GM18517 (cell line): ENCODE results near the gene PLET1.
"Not testable (repeated sequence)": the region's sequence is repeated elsewhere in the genome, so short reads cannot be mapped to it uniquely, and the experiment has no call there.

Experiments used
- ATAC-seq: cut with Tn5 transposase; IDR thresholded peaks from one replicate; pipeline ENCODE4 v1.9.1; 2021; ENCODE audit warnings: mild to moderate bottlenecking, moderate library complexity; ENCODE audit not compliant: unreplicated experiment

Gene PLET1

GRCh38 chr11:112216561-112217105, 44.0 kb downstream of the PLET1 start:
- no peak for ATAC-seq

GRCh38 chr11:112215621-112216020, 45.0 kb downstream of the PLET1 start:
- ATAC-seq: no peak

GRCh38 chr11:112213753-112214152, 46.9 kb downstream of the PLET1 start:
- no peak for ATAC-seq

GRCh38 chr11:112212710-112213109, 48.0 kb downstream of the PLET1 start:
- no peak for ATAC-seq

- ATAC-seq: no peak
These were observed 48.4 kb downstream of the PLET1 start for GRCh38 chr11:112212290-112212689.

GRCh38 chr11:112211536-112211935, 49.1 kb downstream of the PLET1 start:
- ATAC-seq: no peak

- ATAC-seq: no peak
These were observed 49.8 kb downstream of the PLET1 start for GRCh38 chr11:112210890-112211289.

- ATAC-seq: no peak
These were observed 54.6 kb downstream of the PLET1 start for GRCh38 chr11:112206071-112206470.

- ATAC-seq: no peak
These were observed 60.4 kb downstream of the PLET1 start for GRCh38 chr11:112200252-112200651.

GRCh38 chr11:112199101-112199500, 61.6 kb downstream of the PLET1 start:
- not testable (repeated sequence) for ATAC-seq
